GM04504 (cell line): ENCODE measurements around the gene ERBB4.
"Not testable (repeated sequence)": the region's sequence is repeated elsewhere in the genome, so short reads cannot be mapped to it uniquely, and the experiment has no call there.

Experiments
- DNase-seq: peaks from one replicate; pipeline ENCODE4 v3.0.0-alpha.2; 2012; ENCODE audit warnings: low read depth

The ERBB4 gene

GRCh38 chr2:212147921-212148513, 390.6 kb downstream of the ERBB4 start:
- no peak for DNase-seq

GRCh38 chr2:212146416-212146815, 392.2 kb downstream of the ERBB4 start:
- DNase-seq, result no peak

- no peak for DNase-seq
Measured at GRCh38 chr2:212145121-212145520, 393.5 kb downstream of the ERBB4 start.

- no peak for DNase-seq
Measured at GRCh38 chr2:212142631-212143030, 396.0 kb downstream of the ERBB4 start.

GRCh38 chr2:212141499-212141898, 397.1 kb downstream of the ERBB4 start:
- DNase-seq, result no peak

GRCh38 chr2:212136216-212136795, 402.3 kb downstream of the ERBB4 start:
- DNase-seq, result no peak

GRCh38 chr2:212135739-212136138, 402.9 kb downstream of the ERBB4 start:
- no peak for DNase-seq

GRCh38 chr2:212133337-212133736, 405.3 kb downstream of the ERBB4 start:
- DNase-seq, result no peak

- no peak for DNase-seq
Measured at GRCh38 chr2:212124598-212124997, 414.0 kb downstream of the ERBB4 start.

GRCh38 chr2:212119591-212119990, 419.0 kb downstream of the ERBB4 start:
- DNase-seq, result no peak

- no peak for DNase-seq
Measured at GRCh38 chr2:212117926-212118325, 420.7 kb downstream of the ERBB4 start.

- no peak for DNase-seq
Measured at GRCh38 chr2:212114489-212114888, 424.1 kb downstream of the ERBB4 start.

- no peak for DNase-seq
Measured at GRCh38 chr2:212112401-212112800, 426.2 kb downstream of the ERBB4 start.

GRCh38 chr2:212109792-212110680, 428.6 kb downstream of the ERBB4 start:
- DNase-seq, result no peak

- no peak for DNase-seq
Measured at GRCh38 chr2:212109217-212109616, 429.4 kb downstream of the ERBB4 start.

- no peak for DNase-seq
Measured at GRCh38 chr2:212107989-212108388, 430.6 kb downstream of the ERBB4 start.

- DNase-seq, result no peak
Measured at GRCh38 chr2:212107014-212107413, 431.6 kb downstream of the ERBB4 start.

- DNase-seq, result not testable (repeated sequence)
Measured at GRCh38 chr2:212106536-212106935, 432.1 kb downstream of the ERBB4 start.

GRCh38 chr2:212099658-212100057, 438.9 kb downstream of the ERBB4 start:
- DNase-seq, result no peak

GRCh38 chr2:212098966-212099365, 439.6 kb downstream of the ERBB4 start:
- DNase-seq, result no peak

- DNase-seq, result no peak
Measured at GRCh38 chr2:212097001-212097400, 441.6 kb downstream of the ERBB4 start.

- DNase-seq, result no peak
Measured at GRCh38 chr2:212089873-212090272, 448.7 kb downstream of the ERBB4 start.

GRCh38 chr2:212088353-212088752, 450.2 kb downstream of the ERBB4 start:
- no peak for DNase-seq
